GM19455 (cell line): ENCODE data around the gene LEFTY1.
"Not testable (repeated sequence)": the region's sequence is repeated elsewhere in the genome, so short reads cannot be mapped to it uniquely, and the experiment has no call there.

ENCODE experiments used
- ATAC-seq: cut with Tn5 transposase; IDR thresholded peaks from one replicate; pipeline ENCODE4 v1.9.1; 2021; ENCODE audit not compliant: unreplicated experiment

The LEFTY1 gene

GRCh38 chr1:225851805-225852204 lies 37.1 kb downstream of the LEFTY1 start:
- ATAC-seq = peak; percentile 46

- no peak for ATAC-seq
Observed at GRCh38 chr1:225850370-225850769, 38.6 kb downstream of the LEFTY1 start.

DNA sequence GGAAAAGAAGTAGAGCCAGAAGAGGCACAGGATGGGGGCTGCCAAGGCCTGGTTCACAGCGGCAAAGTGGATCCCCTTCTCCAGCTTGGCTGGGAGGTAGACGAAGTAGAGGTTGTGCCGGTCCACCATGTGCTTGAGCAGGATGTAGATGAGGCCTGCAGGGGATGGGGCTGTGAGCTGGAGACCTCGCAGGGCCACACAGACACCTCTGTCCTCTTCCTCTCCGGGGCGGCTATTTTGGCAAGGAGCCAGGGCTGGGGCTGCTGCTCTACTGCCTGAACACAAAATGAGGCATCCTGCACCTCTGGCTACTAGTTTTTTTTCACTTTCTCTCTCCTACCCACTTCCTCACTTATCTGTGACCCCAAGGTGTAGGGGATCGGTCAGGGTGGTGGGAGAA lies 39.0 kb downstream of the LEFTY1 start:
- no peak for ATAC-seq

DNA sequence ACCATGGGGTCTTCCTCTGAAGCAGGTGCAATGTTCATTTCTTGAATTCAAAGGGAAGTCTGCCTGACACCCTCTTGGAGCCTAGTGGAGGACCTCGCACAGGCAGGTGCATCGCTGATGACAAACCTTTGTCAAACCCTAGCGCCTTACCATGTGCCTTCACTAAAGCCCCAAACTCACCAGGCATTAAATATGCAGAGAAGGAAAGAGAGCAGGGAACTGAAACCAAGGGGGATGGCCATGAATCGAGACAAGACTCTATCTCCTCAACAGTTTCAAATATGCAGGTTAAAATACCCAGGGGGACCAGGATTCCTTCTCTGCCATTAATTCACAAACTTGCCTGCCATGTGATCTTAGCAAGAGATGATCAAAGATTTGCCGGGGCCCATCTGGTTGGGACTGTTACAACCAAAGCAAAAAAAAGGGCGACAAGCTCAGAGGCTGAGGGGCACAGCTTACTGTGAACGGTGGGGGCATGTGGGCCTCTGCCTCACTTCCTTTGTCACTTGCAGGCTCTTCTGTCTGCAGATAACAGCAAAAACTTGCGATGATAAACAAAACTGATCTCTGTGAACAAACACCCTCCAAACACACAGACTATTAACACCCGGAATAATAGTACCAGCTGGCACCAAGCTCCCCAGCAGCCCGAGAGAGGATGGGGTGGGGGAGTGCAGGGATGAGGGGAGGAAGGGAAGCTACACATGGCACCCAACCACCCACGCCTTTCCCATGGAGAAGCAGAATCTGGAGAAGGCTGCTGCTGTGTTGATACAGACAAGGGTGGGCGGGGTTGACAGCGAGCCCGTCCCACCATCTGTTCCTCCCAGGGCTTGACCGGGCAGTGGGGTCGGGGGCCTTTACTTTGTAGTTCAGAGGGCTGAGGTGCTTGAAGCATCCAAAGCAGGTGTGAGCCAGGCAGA lies 40.7 kb downstream of the LEFTY1 start:
- ATAC-seq = peak; percentile 65

GRCh38 chr1:225847610-225848009 lies 41.3 kb downstream of the LEFTY1 start:
- ATAC-seq = no peak

- no peak for ATAC-seq
Observed at GRCh38 chr1:225846331-225847310, 42.3 kb downstream of the LEFTY1 start.

- ATAC-seq = no peak
Observed at GRCh38 chr1:225845571-225846259, 43.2 kb downstream of the LEFTY1 start.

GRCh38 chr1:225845097-225845496 lies 43.8 kb downstream of the LEFTY1 start:
- no peak for ATAC-seq

- no peak for ATAC-seq
Observed at GRCh38 chr1:225844236-225845061, 44.5 kb downstream of the LEFTY1 start.

DNA sequence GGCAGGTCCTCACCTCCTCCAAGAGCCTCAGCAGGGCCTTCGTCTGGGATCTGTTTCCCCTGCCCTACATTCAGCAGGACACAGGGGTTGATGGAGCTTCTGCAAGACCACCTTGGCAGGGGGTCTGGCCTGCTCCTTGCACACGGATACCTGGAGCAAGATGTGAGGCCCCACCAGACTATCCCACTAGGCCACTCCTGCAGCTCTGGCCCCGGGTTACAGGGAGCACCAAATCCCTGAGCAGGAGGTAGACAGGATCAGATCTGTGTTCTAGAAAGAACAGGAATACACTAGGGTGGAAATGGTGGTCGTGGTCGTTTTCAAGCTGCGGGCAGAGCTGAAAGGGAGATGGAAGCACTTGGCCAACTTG lies 45.5 kb downstream of the LEFTY1 start:
- ATAC-seq = no peak

DNA sequence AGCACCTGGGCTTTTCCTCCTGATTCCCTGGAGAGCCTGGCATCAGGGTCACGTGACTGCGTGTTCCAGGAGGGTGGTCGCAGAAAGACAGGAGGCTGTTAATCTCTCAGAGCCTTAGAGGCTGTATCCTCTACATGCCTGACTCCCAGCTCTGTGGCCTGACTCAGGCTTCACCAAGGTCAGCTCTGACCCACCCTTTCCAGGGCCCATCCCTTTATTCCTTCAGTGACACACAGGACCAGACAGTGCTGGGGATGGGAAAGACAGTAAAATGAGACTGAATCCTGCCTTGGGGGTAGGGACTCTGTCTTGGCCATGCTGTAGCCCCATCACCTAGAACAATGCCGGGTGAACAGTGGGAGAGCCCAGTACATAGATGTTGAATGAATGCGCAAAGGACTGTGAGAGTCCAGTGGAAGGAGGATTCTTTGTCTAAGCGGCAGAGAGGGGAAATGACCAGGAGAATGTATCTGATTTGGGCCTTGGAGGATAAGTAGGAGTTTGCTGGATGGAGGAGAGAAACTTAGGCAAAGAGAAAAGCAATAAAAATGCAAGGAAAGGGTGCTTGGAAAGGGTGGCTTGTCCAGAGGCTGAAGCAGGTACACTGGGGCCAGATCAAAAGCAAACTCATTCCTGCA lies 46.0 kb downstream of the LEFTY1 start:
- ATAC-seq = no peak

- ATAC-seq = no peak
Observed at GRCh38 chr1:225842074-225842473, 46.9 kb downstream of the LEFTY1 start.

DNA sequence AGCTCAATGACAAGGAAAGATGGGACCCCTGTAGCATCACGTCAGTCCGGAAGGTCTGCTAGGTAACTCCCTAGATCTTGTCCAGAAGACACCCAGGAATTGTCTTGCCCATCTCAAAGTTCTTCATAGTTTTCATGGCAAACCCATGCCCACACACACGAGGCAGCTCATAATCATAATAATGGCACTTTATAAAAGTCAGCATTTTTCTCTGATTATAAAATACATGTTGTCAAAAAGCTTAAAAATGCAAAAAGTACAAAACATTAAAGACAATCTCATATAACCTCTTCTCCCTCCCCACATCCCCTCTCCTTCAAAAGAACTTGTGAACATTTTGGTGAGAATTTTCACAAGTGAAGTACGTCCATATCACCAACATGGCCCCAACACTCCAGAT lies 48.2 kb downstream of the LEFTY1 start:
- no peak for ATAC-seq

GRCh38 chr1:225840223-225840610 lies 48.7 kb downstream of the LEFTY1 start:
- ATAC-seq = no peak

DNA sequence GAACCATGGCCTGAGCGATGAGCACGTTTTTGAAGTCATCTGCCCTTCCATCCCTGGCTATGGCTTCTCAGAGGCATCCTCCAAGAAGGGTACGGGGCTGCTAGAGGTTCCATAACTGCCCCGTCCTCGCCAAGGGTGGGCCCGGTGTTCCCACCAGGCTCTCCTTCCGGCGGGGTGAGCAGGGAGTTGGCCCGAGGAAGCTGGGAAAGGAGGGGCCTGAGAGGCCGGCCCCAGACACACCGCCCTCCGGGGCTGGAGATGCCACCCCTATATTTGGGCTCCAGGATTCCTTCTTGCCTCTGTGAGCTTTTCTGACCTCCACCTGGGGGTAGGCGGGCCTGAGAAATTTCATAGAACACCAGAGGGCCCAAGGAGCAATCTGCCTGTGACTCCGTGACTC lies 50.2 kb downstream of the LEFTY1 start:
- ATAC-seq = no peak

DNA sequence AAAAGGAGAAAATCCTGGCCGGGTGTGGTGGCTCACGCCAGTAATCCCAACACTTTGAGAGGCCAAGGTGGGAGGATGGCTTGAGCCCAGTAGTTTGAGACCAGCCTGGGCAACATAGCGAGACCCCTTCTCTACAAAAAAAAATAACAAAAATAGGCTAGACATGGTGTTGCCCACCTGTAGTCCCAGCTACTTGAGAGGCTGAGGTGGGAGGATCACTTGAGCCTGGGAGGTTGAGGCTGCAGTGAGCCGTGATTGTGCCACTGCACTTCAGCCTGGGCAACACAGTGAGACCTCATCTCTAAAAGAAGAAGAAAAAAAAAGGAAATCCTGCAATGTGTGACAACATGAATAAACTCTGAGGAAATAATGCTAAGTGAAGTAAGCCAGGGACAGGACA lies 52.6 kb downstream of the LEFTY1 start:
- ATAC-seq = not testable (repeated sequence)
